ENCODE results near the gene STK35. TPM values are rescaled to one million over a fixed set of nuclear protein-coding genes. Genes with fewer than 3 reads are reported as not detected.

The STK35 gene
- total RNA-seq, 1 donor from 2014 or later, result 17.4 TPM

GRCh38 chr20:2138396-2138795, 36.8 kb downstream of the STK35 start:
- no peak for DNase-seq
- H3K27ac Mint-ChIP-seq (ENCODE audit: unreplicated experiment), result no peak overlapping the region
- H3K27me3 Mint-ChIP-seq (ENCODE audit: unreplicated experiment), result no peaks in the 10 kb centered on the region
- no peak overlapping the region for H3K4me3 Mint-ChIP-seq (ENCODE audit: unreplicated experiment)
- peaks cover 2% of the 10 kb centered on the region for H3K4me1 Mint-ChIP-seq (ENCODE audit: low read depth, unreplicated experiment)
- H3K36me3 Mint-ChIP-seq (ENCODE audit: unreplicated experiment), result no peaks in the 10 kb centered on the region
- no peak for TF ChIP-seq CTCF (IDR thresholded peaks at IDR 0.05; ENCODE audit: partially characterized antibody, unreplicated experiment)
- H3K9me3 Mint-ChIP-seq (ENCODE audit: unreplicated experiment), result no peaks in the 10 kb centered on the region

GRCh38 chr20:2139250-2139649, 37.6 kb downstream of the STK35 start:
- H3K4me3 Mint-ChIP-seq (ENCODE audit: unreplicated experiment), result no peak overlapping the region
- H3K27me3 Mint-ChIP-seq (ENCODE audit: unreplicated experiment), result no peaks in the 10 kb centered on the region
- H3K36me3 Mint-ChIP-seq (ENCODE audit: unreplicated experiment), result no peaks in the 10 kb centered on the region
- no peak overlapping the region for H3K27ac Mint-ChIP-seq (ENCODE audit: unreplicated experiment)
- peaks cover 8% of the 10 kb centered on the region for H3K4me1 Mint-ChIP-seq (ENCODE audit: low read depth, unreplicated experiment)
- H3K9me3 Mint-ChIP-seq (ENCODE audit: unreplicated experiment), result no peaks in the 10 kb centered on the region
- TF ChIP-seq CTCF (IDR thresholded peaks at IDR 0.05; ENCODE audit: partially characterized antibody, unreplicated experiment), result no peak
- no peak for DNase-seq

GRCh38 chr20:2139736-2140135, 38.1 kb downstream of the STK35 start:
- Mint-ChIP-seq H3K9me3 (ENCODE audit: unreplicated experiment) (no peaks in the 10 kb centered on the region), H3K4me1 (ENCODE audit: low read depth, unreplicated experiment) (peaks cover 11% of the 10 kb centered on the region), H3K27ac (ENCODE audit: unreplicated experiment) (no peak overlapping the region), H3K27me3 (ENCODE audit: unreplicated experiment) (no peaks in the 10 kb centered on the region), H3K4me3 (ENCODE audit: unreplicated experiment) (no peak overlapping the region), H3K36me3 (ENCODE audit: unreplicated experiment) (no peaks in the 10 kb centered on the region)
- TF ChIP-seq CTCF (IDR thresholded peaks at IDR 0.05; ENCODE audit: partially characterized antibody, unreplicated experiment), result no peak
- no peak for DNase-seq

- peaks cover 12% of the 10 kb centered on the region for H3K4me1 Mint-ChIP-seq (ENCODE audit: low read depth, unreplicated experiment)
- H3K9me3 Mint-ChIP-seq (ENCODE audit: unreplicated experiment), result no peaks in the 10 kb centered on the region
- H3K4me3 Mint-ChIP-seq (ENCODE audit: unreplicated experiment), result no peak overlapping the region
- peaks cover 1% of the 10 kb centered on the region for H3K27me3 Mint-ChIP-seq (ENCODE audit: unreplicated experiment)
- no peak for DNase-seq
- no peak overlapping the region for H3K27ac Mint-ChIP-seq (ENCODE audit: unreplicated experiment)
- H3K36me3 Mint-ChIP-seq (ENCODE audit: unreplicated experiment), result no peaks in the 10 kb centered on the region
- no peak for TF ChIP-seq CTCF (IDR thresholded peaks at IDR 0.05; ENCODE audit: partially characterized antibody, unreplicated experiment)
Measured at GRCh38 chr20:2140561-2140960, 38.9 kb downstream of the STK35 start.

- Mint-ChIP-seq H3K4me3 (ENCODE audit: unreplicated experiment) (no peak overlapping the region), H3K4me1 (ENCODE audit: low read depth, unreplicated experiment) (peaks cover 23% of the 10 kb centered on the region), H3K36me3 (ENCODE audit: unreplicated experiment) (no peaks in the 10 kb centered on the region), H3K27me3 (ENCODE audit: unreplicated experiment) (peaks cover 3% of the 10 kb centered on the region), H3K9me3 (ENCODE audit: unreplicated experiment) (peaks cover 3% of the 10 kb centered on the region), H3K27ac (ENCODE audit: unreplicated experiment) (no peak overlapping the region)
- TF ChIP-seq CTCF (IDR thresholded peaks at IDR 0.05; ENCODE audit: partially characterized antibody, unreplicated experiment), result no peak
- no peak for DNase-seq
Measured at GRCh38 chr20:2141600-2142575, 40.3 kb downstream of the STK35 start.

Data from glutamatergic neuron (in vitro differentiated cells).